ENCODE measurements around the gene RIMS3.

DNA sequence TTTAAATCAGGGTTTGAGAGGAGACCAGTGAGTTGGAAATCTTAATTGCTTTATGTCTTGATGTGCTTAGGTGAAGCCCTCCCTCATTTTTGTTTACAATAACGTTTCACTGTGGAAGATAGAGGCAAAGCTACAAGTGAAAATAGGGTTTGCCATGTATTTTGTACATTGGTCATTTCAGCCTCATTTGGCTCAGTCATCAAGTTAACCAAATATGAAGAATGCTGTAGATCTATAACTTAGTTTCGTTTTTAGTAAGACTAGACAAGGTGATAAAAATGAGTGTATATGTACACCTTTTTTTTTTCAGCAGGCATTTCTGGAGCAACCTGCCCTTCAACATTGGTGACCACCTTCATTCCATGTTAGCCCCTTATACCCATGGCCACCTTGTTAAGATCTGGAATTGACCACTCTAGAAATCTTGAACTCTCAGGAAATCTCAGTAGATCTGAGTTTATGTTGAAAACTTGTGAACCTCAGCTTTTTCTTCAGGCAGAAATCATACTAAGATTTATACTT lies 28.9 kb upstream of the RIMS3 start:
- no peak for TF ChIP-seq POLR2A (IDR thresholded peaks at IDR 0.05; ENCODE audit: low read depth, low read length)
- no peak for TF ChIP-seq POLR2AphosphoS5 (IDR thresholded peaks at IDR 0.05; ENCODE audit: low read depth, low read length)
- no peak for TF ChIP-seq TAF1 (IDR thresholded peaks at IDR 0.05; ENCODE audit: borderline replicate concordance, low read depth, low read length)

Measured in GM12892 (cell line).